NT2/D1 (cell line): Measurements from ENCODE around the gene GOLGA8M.

Source experiments
- SUZ12 ChIP-seq: IDR thresholded peaks from 2 replicates; pipeline ENCODE4 v1.6.1; 2011; ENCODE audit not compliant: insufficient read length, insufficient read depth; ENCODE audit errors: extremely low read depth
- ZNF274 ChIP-seq: IDR thresholded peaks from 2 replicates; pipeline ENCODE4 v1.6.1; 2011; ENCODE audit warnings: mild to moderate bottlenecking, low read depth, low read length

GRCh38 chr15:28725556-28725955, 13.3 kb upstream of the GOLGA8M start:
- TF ChIP-seq ZNF274 = no peak
- no peak for TF ChIP-seq SUZ12
